Measurements from ENCODE around the gene MAP3K20. TPM values are rescaled to one million over a fixed set of nuclear protein-coding genes. Genes with fewer than 3 reads are reported as not detected.

The MAP3K20 gene
- total and polyA plus RNA-seq, 10 donors = 3.2 to 24.1 (median 14.6) TPM

GRCh38 chr2:173056705-173057364, 18.8 kb upstream of the MAP3K20 start:
- Histone ChIP-seq H3K4me1 (peaks cover 0 to 24% (median 13%) of the 10 kb centered on the region in 6 donors), H3K36me3 (no peaks in the 10 kb centered on the region), H3K9me3 (no peaks in the 10 kb centered on the region), H3K27me3 (replicated peaks in 1 of 7) (no peaks in the 10 kb centered on the region), H3K27ac (no peak overlapping the region), H3K4me3 (no peak overlapping the region)
- DNase-seq = no peak
- intact Hi-C loops (cut with DNase I; ENCODE audit: low total_unique reads) = no loop called here
- WGBS, 5 donors = 58 to 84% (median 64%) methylated on average over 4 of the region's 4 CpGs
- TF ChIP-seq POLR2AphosphoS5 (IDR thresholded peaks at IDR 0.05) (no peak), POLR2A (IDR thresholded peaks at IDR 0.05) (no peak), CTCF (IDR thresholded peaks at IDR 0.05 in 8 of 11, conservative IDR thresholded peaks at IDR 0.05 in 3 of 11) (no peak)

- H3K36me3 ChIP-seq = no peaks in the 10 kb centered on the region
- H3K9me3 ChIP-seq = no peaks in the 10 kb centered on the region
- no peak overlapping the region for H3K27ac ChIP-seq
- intact Hi-C loops (cut with DNase I; ENCODE audit: low total_unique reads) = no loop called here
- H3K27me3 ChIP-seq (replicated peaks in 1 of 7) = no peaks in the 10 kb centered on the region
- TF ChIP-seq CTCF (IDR thresholded peaks at IDR 0.05 in 8 of 11, conservative IDR thresholded peaks at IDR 0.05 in 3 of 11) = no peak
- no peak for TF ChIP-seq POLR2AphosphoS5 (IDR thresholded peaks at IDR 0.05)
- no peak for TF ChIP-seq POLR2A (IDR thresholded peaks at IDR 0.05)
- no peak overlapping the region for H3K4me3 ChIP-seq
- DNase-seq = no peak
- H3K4me1 ChIP-seq = peaks cover 0 to 24% (median 13%) of the 10 kb centered on the region in 6 donors
Measured at GRCh38 chr2:173058097-173058496, 17.5 kb upstream of the MAP3K20 start.

GRCh38 chr2:173058673-173059072, 17.0 kb upstream of the MAP3K20 start:
- no peak for DNase-seq
- WGBS, 5 donors = 62 to 83% (median 68%) methylated on average over 2 of the region's 2 CpGs
- Histone ChIP-seq H3K27ac (no peak overlapping the region), H3K27me3 (replicated peaks in 1 of 7) (no peaks in the 10 kb centered on the region), H3K4me1 (peaks cover 0 to 24% (median 13%) of the 10 kb centered on the region in 6 donors), H3K9me3 (no peaks in the 10 kb centered on the region), H3K4me3 (no peak overlapping the region), H3K36me3 (no peaks in the 10 kb centered on the region)
- no peak for TF ChIP-seq POLR2A (IDR thresholded peaks at IDR 0.05)
- no peak for TF ChIP-seq CTCF (IDR thresholded peaks at IDR 0.05 in 8 of 11, conservative IDR thresholded peaks at IDR 0.05 in 3 of 11)
- TF ChIP-seq POLR2AphosphoS5 (IDR thresholded peaks at IDR 0.05) = no peak
- intact Hi-C loops (cut with DNase I; ENCODE audit: low total_unique reads) = no loop called here

- H3K9me3 ChIP-seq = no peaks in the 10 kb centered on the region
- DNase-seq = no peak
- intact Hi-C loops (cut with DNase I; ENCODE audit: low total_unique reads) = no loop called here
- H3K4me1 ChIP-seq = peaks cover 0 to 24% (median 13%) of the 10 kb centered on the region in 6 donors
- H3K27me3 ChIP-seq (replicated peaks in 1 of 7) = no peaks in the 10 kb centered on the region
- TF ChIP-seq POLR2AphosphoS5 (IDR thresholded peaks at IDR 0.05) (no peak), CTCF (IDR thresholded peaks at IDR 0.05 in 8 of 11, conservative IDR thresholded peaks at IDR 0.05 in 3 of 11) (no peak), POLR2A (IDR thresholded peaks at IDR 0.05) (no peak)
- WGBS, 5 donors = 82 to 87% (median 85%) methylated on average over 3 of the region's 3 CpGs
- H3K27ac ChIP-seq = no peak overlapping the region
- H3K4me3 ChIP-seq = no peak overlapping the region
- no peaks in the 10 kb centered on the region for H3K36me3 ChIP-seq
Measured at GRCh38 chr2:173059292-173059691, 16.4 kb upstream of the MAP3K20 start.
